SK-N-MC (cell line): ENCODE data around the gene CLIC5.

Source experiments
- DNase-seq: peaks from one replicate; pipeline ENCODE4 v3.0.0-alpha.2; 2011; ENCODE audit warnings: low read depth, low spot score
- H3K27ac ChIP-seq: fragments of 200-600 bp; sonication (generic); 2 replicates; pipeline ENCODE4 v1.5.1; 2016; ENCODE audit warnings: mixed run types
- H3K36me3 ChIP-seq: fragments of 200-600 bp; sonication (generic); 2 replicates; pipeline ENCODE4 v1.6.1; 2017; ENCODE audit warnings: antibody characterized with exemption, low read length, mixed read lengths; ENCODE audit not compliant: insufficient read depth
- H3K4me3 ChIP-seq: fragments of 200-600 bp; sonication (generic); 2 replicates; pipeline ENCODE4 v1.5.1; 2016
- H3K9ac ChIP-seq: fragments of 200-600 bp; sonication (generic); 2 replicates; pipeline ENCODE4 v1.8.0; 2017; ENCODE audit warnings: mixed run types, mixed read lengths; ENCODE audit not compliant: insufficient read length
- H3K9me3 ChIP-seq: fragments of 200-600 bp; sonication (generic); 2 replicates; pipeline ENCODE4 v1.6.1; 2017; ENCODE audit warnings: low read depth, mild to moderate bottlenecking, antibody characterized with exemption, low read length, moderate library complexity, mixed read lengths
- EZH2 ChIP-seq: fragments of 200-600 bp; sonication (generic); IDR thresholded peaks from one replicate; pipeline ENCODE4 v1.6.1; 2017; ENCODE audit warnings: antibody characterized with exemption
- FOXP2 ChIP-seq: optimal IDR thresholded peaks from 2 replicates; pipeline ENCODE3; 2011; ENCODE audit warnings: mild to moderate bottlenecking, moderate library complexity; ENCODE audit not compliant: insufficient read depth; ENCODE audit errors: extremely low read length, control extremely low read depth
- POLR2AphosphoS5 ChIP-seq: IDR thresholded peaks from 2 replicates; pipeline ENCODE4 v1.6.1; 2012; ENCODE audit warnings: mild to moderate bottlenecking, low read depth, low read length, borderline replicate concordance

The CLIC5 gene

GRCh38 chr6:45837541-45838200 is 178.0 kb downstream of the CLIC5 start:
- H3K36me3 ChIP-seq, result no peaks in the 10 kb centered on the region
- H3K4me3 ChIP-seq, result no peak overlapping the region
- H3K9me3 ChIP-seq, result no peaks in the 10 kb centered on the region
- H3K9ac ChIP-seq, result no peak overlapping the region
- no peak for TF ChIP-seq POLR2AphosphoS5
- no peak overlapping the region for H3K27ac ChIP-seq
- DNase-seq, result no peak

- no peak for DNase-seq
- no peak for TF ChIP-seq POLR2AphosphoS5
- no peak for TF ChIP-seq FOXP2
- no peak for TF ChIP-seq EZH2
- H3K9me3 ChIP-seq, result no peaks in the 10 kb centered on the region
- H3K9ac ChIP-seq, result no peak overlapping the region
- H3K4me3 ChIP-seq, result no peak overlapping the region
- H3K36me3 ChIP-seq, result no peaks in the 10 kb centered on the region
- no peak overlapping the region for H3K27ac ChIP-seq
These were observed 178.7 kb downstream of the CLIC5 start for GRCh38 chr6:45836984-45837383.

GRCh38 chr6:45836438-45836824 is 179.2 kb downstream of the CLIC5 start:
- Histone ChIP-seq H3K36me3 (no peaks in the 10 kb centered on the region), H3K27ac (no peak overlapping the region), H3K4me3 (no peak overlapping the region), H3K9me3 (no peaks in the 10 kb centered on the region), H3K9ac (no peak overlapping the region)
- no peak for DNase-seq
- TF ChIP-seq EZH2, result no peak
- TF ChIP-seq FOXP2, result no peak
- no peak for TF ChIP-seq POLR2AphosphoS5

- Histone ChIP-seq H3K4me3 (no peak overlapping the region), H3K9me3 (no peaks in the 10 kb centered on the region), H3K36me3 (no peaks in the 10 kb centered on the region), H3K9ac (no peak overlapping the region), H3K27ac (no peak overlapping the region)
- TF ChIP-seq POLR2AphosphoS5, result no peak
- no peak for DNase-seq
These were observed 179.8 kb downstream of the CLIC5 start for GRCh38 chr6:45835721-45836437.

- no peaks in the 10 kb centered on the region for H3K36me3 ChIP-seq
These were observed 183.6 kb downstream of the CLIC5 start for GRCh38 chr6:45832063-45832462.

More at GRCh38 chr6:45832063-45832462, 183.6 kb downstream of the CLIC5 start:
- H3K4me3 ChIP-seq, result no peak overlapping the region
- DNase-seq, result no peak
- TF ChIP-seq FOXP2 (no peak), POLR2AphosphoS5 (no peak), EZH2 (no peak)
- no peaks in the 10 kb centered on the region for H3K9me3 ChIP-seq
- H3K27ac ChIP-seq, result no peak overlapping the region
- no peak overlapping the region for H3K9ac ChIP-seq
